ENCODE measurements around the gene DNAH12. TPM values are rescaled to one million over a fixed set of nuclear protein-coding genes. Genes with fewer than 3 reads are reported as not detected.

The DNAH12 gene
- total and polyA plus RNA-seq, 9 of the 15 experiments (the other 6 are each of a cell fraction or from before 2014, with no cell fraction given) = 0.01 to 0.04 (median 0.01) TPM; not detected in 5

DNA sequence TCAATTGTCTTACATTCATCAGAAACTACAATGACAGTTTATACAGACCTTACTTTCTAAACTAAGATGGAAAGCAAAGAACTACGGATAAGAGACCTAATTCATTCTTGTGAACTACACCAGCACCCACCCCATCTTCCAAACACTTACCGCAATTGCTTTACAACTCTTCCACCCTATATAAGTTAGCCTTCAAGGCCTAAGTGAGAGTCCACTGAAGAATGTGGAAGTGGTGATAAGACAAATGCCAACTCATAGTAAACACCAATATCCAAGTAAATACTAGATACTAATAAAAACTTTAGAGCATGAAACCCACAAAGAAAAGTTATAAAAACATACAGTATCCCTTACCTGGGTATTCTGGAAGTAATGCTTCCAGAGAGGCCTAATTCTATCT lies 39.4 kb upstream of the DNAH12 start:
- peaks cover 61% of the 10 kb centered on the region for H3K36me3 ChIP-seq (ENCODE audit: control insufficient read depth, insufficient read depth, low read length)
- intact Hi-C loops (cut with micrococcal nuclease) (no loop called here), in situ Hi-C loops (cut with MboI) (no loop called here)
- no peaks in the 10 kb centered on the region for H3K9me1 ChIP-seq (ENCODE audit: control insufficient read depth, insufficient read depth, low read length)
- H4K20me1 ChIP-seq (replicated peaks; ENCODE audit: control insufficient read depth, insufficient read depth, low read length) = 0 out of 2 replicates have a peak, but pooled peaks cover 5% of the 10 kb centered on the region
- H3K9ac ChIP-seq (ENCODE audit: insufficient read depth in 1 of 2, low read depth in 2 of 2, low read length in 2 of 2) = no peak overlapping the region
- H3K27ac ChIP-seq (ENCODE audit: extremely low read depth, low read depth, low read length) = peak overlapping the region; percentile 58; the same call in 2 of the 3 replicates
- BruUV-seq (replicated peaks) = no TSS peak
- H3K9me3 ChIP-seq (replicated peaks; ENCODE audit: control insufficient read depth, insufficient read depth, low read depth, low read length) = no peaks in the 10 kb centered on the region
- ATAC-seq (peak; percentile 66), FAIRE-seq (no peak), DNase-seq (ENCODE audit: extremely low read depth in 1 of 4, low spot score in 3 of 4) (peak in 1 of 4 experiments; percentile 11)
- peaks cover 76% of the 10 kb centered on the region for H3K79me2 ChIP-seq (ENCODE audit: control insufficient read depth, insufficient read depth, low read length)
- H3K4me2 ChIP-seq (ENCODE audit: insufficient read depth, low read length) = no peak overlapping the region; the same call in 1 of the 2 replicates
- H2AFZ ChIP-seq (ENCODE audit: low read depth, low read length) = no peak overlapping the region
- peaks cover 0 to 10% of the 10 kb centered on the region in 2 experiments; a peak in 3 of 5 replicates for H3K4me1 ChIP-seq (replicated peaks in 1 of 2; ENCODE audit: control insufficient read depth in 2 of 2, insufficient read depth in 2 of 2, low read length in 2 of 2)
- no peaks in the 10 kb centered on the region for H3K27me3 ChIP-seq (ENCODE audit: control insufficient read depth in 2 of 2, insufficient read depth in 2 of 2, low read length in 2 of 2)
- H3K4me3 ChIP-seq = no peak overlapping the region
- POLR2A ChIA-PET = interaction anchor here (0.6 kb wide), 1 partner anchor 10 kb away, joined by 3 read pairs; no protein-coding TSS in a partner anchor
- CTCF ChIA-PET (ENCODE audit: low intra/inter-chr PET ratio) = no interaction called here
- 71% methylated on average over 2 of the region's 2 CpGs for WGBS (ENCODE audit: insufficient coverage, low coverage, missing lambda C conversion rate)
- TF ChIP-seq MAZ (CRISPR knock-in tag; conservative IDR thresholded peaks at IDR 0.05 in 1 of 2, IDR thresholded peaks at IDR 0.05 in 1 of 2) (no peak), TBL1XR1 (IDR thresholded peaks at IDR 0.05; ENCODE audit: low read length in 2 of 2) (no peak), SMAD1 (IDR thresholded peaks at IDR 0.05; ENCODE audit: low read depth, low read length, partially characterized antibody) (no peak), NBN (IDR thresholded peaks at IDR 0.05; ENCODE audit: low read depth) (no peak), ZNF124 (CRISPR knock-in tag; IDR thresholded peaks at IDR 0.05) (no peak), NR2C2 (CRISPR knock-in tag; IDR thresholded peaks at IDR 0.05) (no peak), NR2C2 (tag; IDR thresholded peaks at IDR 0.05) (no peak), ARID1B (IDR thresholded peaks at IDR 0.05) (peak; percentile 25; the same call in 1 of the 2 replicates), ZNF12 (CRISPR knock-in tag; IDR thresholded peaks at IDR 0.05) (no peak), CBX5 (IDR thresholded peaks at IDR 0.05; ENCODE audit: borderline replicate concordance, low read depth) (no peak), MAFF (IDR thresholded peaks at IDR 0.05; ENCODE audit: low read length) (peak; percentile 17; the same call in 1 of the 2 replicates), CBX1 (IDR thresholded peaks at IDR 0.05; ENCODE audit: low read depth) (no peak), ZNF445 (CRISPR knock-in tag; IDR thresholded peaks at IDR 0.05; ENCODE audit: low read depth) (no peak), BRD4 (IDR thresholded peaks at IDR 0.05) (no peak), PHB2 (IDR thresholded peaks at IDR 0.05; ENCODE audit: low read depth) (no peak), EP300 (IDR thresholded peaks at IDR 0.05; ENCODE audit: low read length) (no peak), ZFX (CRISPR knock-in tag; IDR thresholded peaks at IDR 0.05) (no peak), CCAR2 (IDR thresholded peaks at IDR 0.05; ENCODE audit: low read depth, low read length) (no peak)
- TF ChIP-seq, protein P1, sequence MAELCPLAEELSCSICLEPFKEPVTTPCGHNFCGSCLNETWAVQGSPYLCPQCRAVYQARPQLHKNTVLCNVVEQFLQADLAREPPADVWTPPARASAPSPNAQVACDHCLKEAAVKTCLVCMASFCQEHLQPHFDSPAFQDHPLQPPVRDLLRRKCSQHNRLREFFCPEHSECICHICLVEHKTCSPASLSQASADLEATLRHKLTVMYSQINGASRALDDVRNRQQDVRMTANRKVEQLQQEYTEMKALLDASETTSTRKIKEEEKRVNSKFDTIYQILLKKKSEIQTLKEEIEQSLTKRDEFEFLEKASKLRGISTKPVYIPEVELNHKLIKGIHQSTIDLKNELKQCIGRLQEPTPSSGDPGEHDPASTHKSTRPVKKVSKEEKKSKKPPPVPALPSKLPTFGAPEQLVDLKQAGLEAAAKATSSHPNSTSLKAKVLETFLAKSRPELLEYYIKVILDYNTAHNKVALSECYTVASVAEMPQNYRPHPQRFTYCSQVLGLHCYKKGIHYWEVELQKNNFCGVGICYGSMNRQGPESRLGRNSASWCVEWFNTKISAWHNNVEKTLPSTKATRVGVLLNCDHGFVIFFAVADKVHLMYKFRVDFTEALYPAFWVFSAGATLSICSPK (IDR thresholded peaks at IDR 0.05; ENCODE audit: borderline replicate concordance) = no peak
- TF ChIP-seq, protein P2, sequence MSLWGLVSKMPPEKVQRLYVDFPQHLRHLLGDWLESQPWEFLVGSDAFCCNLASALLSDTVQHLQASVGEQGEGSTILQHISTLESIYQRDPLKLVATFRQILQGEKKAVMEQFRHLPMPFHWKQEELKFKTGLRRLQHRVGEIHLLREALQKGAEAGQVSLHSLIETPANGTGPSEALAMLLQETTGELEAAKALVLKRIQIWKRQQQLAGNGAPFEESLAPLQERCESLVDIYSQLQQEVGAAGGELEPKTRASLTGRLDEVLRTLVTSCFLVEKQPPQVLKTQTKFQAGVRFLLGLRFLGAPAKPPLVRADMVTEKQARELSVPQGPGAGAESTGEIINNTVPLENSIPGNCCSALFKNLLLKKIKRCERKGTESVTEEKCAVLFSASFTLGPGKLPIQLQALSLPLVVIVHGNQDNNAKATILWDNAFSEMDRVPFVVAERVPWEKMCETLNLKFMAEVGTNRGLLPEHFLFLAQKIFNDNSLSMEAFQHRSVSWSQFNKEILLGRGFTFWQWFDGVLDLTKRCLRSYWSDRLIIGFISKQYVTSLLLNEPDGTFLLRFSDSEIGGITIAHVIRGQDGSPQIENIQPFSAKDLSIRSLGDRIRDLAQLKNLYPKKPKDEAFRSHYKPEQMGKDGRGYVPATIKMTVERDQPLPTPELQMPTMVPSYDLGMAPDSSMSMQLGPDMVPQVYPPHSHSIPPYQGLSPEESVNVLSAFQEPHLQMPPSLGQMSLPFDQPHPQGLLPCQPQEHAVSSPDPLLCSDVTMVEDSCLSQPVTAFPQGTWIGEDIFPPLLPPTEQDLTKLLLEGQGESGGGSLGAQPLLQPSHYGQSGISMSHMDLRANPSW (CRISPR knock-in tag; IDR thresholded peaks at IDR 0.05) = no peak
- TF ChIP-seq, protein P3, sequence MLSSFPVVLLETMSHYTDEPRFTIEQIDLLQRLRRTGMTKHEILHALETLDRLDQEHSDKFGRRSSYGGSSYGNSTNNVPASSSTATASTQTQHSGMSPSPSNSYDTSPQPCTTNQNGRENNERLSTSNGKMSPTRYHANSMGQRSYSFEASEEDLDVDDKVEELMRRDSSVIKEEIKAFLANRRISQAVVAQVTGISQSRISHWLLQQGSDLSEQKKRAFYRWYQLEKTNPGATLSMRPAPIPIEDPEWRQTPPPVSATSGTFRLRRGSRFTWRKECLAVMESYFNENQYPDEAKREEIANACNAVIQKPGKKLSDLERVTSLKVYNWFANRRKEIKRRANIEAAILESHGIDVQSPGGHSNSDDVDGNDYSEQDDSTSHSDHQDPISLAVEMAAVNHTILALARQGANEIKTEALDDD (IDR thresholded peaks at IDR 0.05) = peak; percentile 57; the same call in 1 of the 2 replicates
